ENCODE measurements around the gene PAQR7.

PAQR7 gene

GRCh38 chr1:25874209-25874608 is 1.3 kb downstream of the PAQR7 start:
- H3K27ac ChIP-seq (ENCODE audit: low read length) = no peak overlapping the region
- H3K27me3 ChIP-seq (ENCODE audit: low read depth, low read length) = no peaks in the 10 kb centered on the region
- no peaks in the 10 kb centered on the region for H4K20me1 ChIP-seq (ENCODE audit: insufficient read depth, low read length)
- H3K9ac ChIP-seq (ENCODE audit: low read length) = peak overlapping the region; percentile 86
- no peak overlapping the region for H2AFZ ChIP-seq (ENCODE audit: low read depth, low read length)
- H3K9me3 ChIP-seq (ENCODE audit: insufficient read depth, low read length) = no peaks in the 10 kb centered on the region
- peak overlapping the region; percentile 91 for H3K4me3 ChIP-seq (ENCODE audit: low read length)
- peaks cover 16% of the 10 kb centered on the region for H3K4me1 ChIP-seq (ENCODE audit: low read length)
- peaks cover 23% of the 10 kb centered on the region for H3K79me2 ChIP-seq (ENCODE audit: low read length)
- H3K36me3 ChIP-seq (replicated peaks; ENCODE audit: low read depth, low read length) = no peaks in the 10 kb centered on the region
- peak overlapping the region; percentile 87 for H3K4me2 ChIP-seq (ENCODE audit: low read length)
- no peak for TF ChIP-seq EZH2phosphoT487 (IDR thresholded peaks at IDR 0.05; ENCODE audit: low read depth)
- TF ChIP-seq, protein P1, sequence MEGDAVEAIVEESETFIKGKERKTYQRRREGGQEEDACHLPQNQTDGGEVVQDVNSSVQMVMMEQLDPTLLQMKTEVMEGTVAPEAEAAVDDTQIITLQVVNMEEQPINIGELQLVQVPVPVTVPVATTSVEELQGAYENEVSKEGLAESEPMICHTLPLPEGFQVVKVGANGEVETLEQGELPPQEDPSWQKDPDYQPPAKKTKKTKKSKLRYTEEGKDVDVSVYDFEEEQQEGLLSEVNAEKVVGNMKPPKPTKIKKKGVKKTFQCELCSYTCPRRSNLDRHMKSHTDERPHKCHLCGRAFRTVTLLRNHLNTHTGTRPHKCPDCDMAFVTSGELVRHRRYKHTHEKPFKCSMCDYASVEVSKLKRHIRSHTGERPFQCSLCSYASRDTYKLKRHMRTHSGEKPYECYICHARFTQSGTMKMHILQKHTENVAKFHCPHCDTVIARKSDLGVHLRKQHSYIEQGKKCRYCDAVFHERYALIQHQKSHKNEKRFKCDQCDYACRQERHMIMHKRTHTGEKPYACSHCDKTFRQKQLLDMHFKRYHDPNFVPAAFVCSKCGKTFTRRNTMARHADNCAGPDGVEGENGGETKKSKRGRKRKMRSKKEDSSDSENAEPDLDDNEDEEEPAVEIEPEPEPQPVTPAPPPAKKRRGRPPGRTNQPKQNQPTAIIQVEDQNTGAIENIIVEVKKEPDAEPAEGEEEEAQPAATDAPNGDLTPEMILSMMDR (IDR thresholded peaks at IDR 0.05; ENCODE audit: low read depth, low read length) = no peak

- H3K4me1 ChIP-seq (ENCODE audit: low read length) = peaks cover 16% of the 10 kb centered on the region
- no peak overlapping the region for H3K4me2 ChIP-seq (ENCODE audit: low read length)
- no peaks in the 10 kb centered on the region for H3K36me3 ChIP-seq (replicated peaks; ENCODE audit: low read depth, low read length)
- TF ChIP-seq, protein P1 (IDR thresholded peaks at IDR 0.05; ENCODE audit: low read depth, low read length) = no peak
- TF ChIP-seq EZH2phosphoT487 (IDR thresholded peaks at IDR 0.05; ENCODE audit: low read depth) = no peak
- H3K4me3 ChIP-seq (ENCODE audit: low read length) = no peak overlapping the region
- H3K27ac ChIP-seq (ENCODE audit: low read length) = no peak overlapping the region
- H3K79me2 ChIP-seq (ENCODE audit: low read length) = peaks cover 23% of the 10 kb centered on the region
- H4K20me1 ChIP-seq (ENCODE audit: insufficient read depth, low read length) = no peaks in the 10 kb centered on the region
- no peak overlapping the region for H2AFZ ChIP-seq (ENCODE audit: low read depth, low read length)
- H3K9ac ChIP-seq (ENCODE audit: low read length) = no peak overlapping the region
- no peaks in the 10 kb centered on the region for H3K9me3 ChIP-seq (ENCODE audit: insufficient read depth, low read length)
- no peaks in the 10 kb centered on the region for H3K27me3 ChIP-seq (ENCODE audit: low read depth, low read length)
These were observed 2.4 kb downstream of the PAQR7 start for GRCh38 chr1:25873120-25873519.

DNA sequence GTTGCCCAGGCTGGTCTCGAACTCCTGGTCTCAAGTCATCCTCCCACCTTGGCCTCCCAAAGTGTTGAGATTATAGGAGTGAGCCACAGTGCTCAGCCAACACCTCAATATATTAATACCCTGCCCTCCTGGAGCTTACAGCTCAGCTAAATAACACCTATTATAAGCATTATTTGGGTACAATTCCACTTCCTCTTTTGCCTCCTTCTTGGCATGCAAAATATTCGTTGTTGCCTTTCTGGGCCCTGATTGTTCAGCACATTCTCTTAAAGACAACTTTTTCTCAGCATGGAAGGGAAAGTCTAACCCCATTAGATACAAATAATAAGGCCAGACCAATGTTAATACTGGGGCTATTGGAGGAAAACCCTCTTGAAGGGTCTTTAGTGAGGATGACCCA is 2.8 kb downstream of the PAQR7 start:
- TF ChIP-seq, protein P1 (IDR thresholded peaks at IDR 0.05; ENCODE audit: low read depth, low read length) = no peak
- no peak for TF ChIP-seq EZH2phosphoT487 (IDR thresholded peaks at IDR 0.05; ENCODE audit: low read depth)
- Histone ChIP-seq H3K4me1 (ENCODE audit: low read length) (peaks cover 16% of the 10 kb centered on the region), H4K20me1 (ENCODE audit: insufficient read depth, low read length) (no peaks in the 10 kb centered on the region), H3K4me2 (ENCODE audit: low read length) (no peak overlapping the region), H3K27me3 (ENCODE audit: low read depth, low read length) (no peaks in the 10 kb centered on the region), H3K79me2 (ENCODE audit: low read length) (peaks cover 23% of the 10 kb centered on the region), H3K27ac (ENCODE audit: low read length) (no peak overlapping the region), H3K4me3 (ENCODE audit: low read length) (no peak overlapping the region), H3K36me3 (replicated peaks; ENCODE audit: low read depth, low read length) (no peaks in the 10 kb centered on the region), H3K9ac (ENCODE audit: low read length) (no peak overlapping the region), H3K9me3 (ENCODE audit: insufficient read depth, low read length) (no peaks in the 10 kb centered on the region), H2AFZ (ENCODE audit: low read depth, low read length) (no peak overlapping the region)

GRCh38 chr1:25871704-25872494 is 3.6 kb downstream of the PAQR7 start:
- H3K4me1 ChIP-seq (ENCODE audit: low read length) = peaks cover 16% of the 10 kb centered on the region
- no peaks in the 10 kb centered on the region for H3K27me3 ChIP-seq (ENCODE audit: low read depth, low read length)
- no peak overlapping the region for H3K4me3 ChIP-seq (ENCODE audit: low read length)
- TF ChIP-seq, protein P1 (IDR thresholded peaks at IDR 0.05; ENCODE audit: low read depth, low read length) = no peak
- TF ChIP-seq EZH2phosphoT487 (IDR thresholded peaks at IDR 0.05; ENCODE audit: low read depth) = no peak
- no peaks in the 10 kb centered on the region for H4K20me1 ChIP-seq (ENCODE audit: insufficient read depth, low read length)
- H3K9me3 ChIP-seq (ENCODE audit: insufficient read depth, low read length) = no peaks in the 10 kb centered on the region
- no peak overlapping the region for H2AFZ ChIP-seq (ENCODE audit: low read depth, low read length)
- H3K36me3 ChIP-seq (replicated peaks; ENCODE audit: low read depth, low read length) = no peaks in the 10 kb centered on the region
- H3K9ac ChIP-seq (ENCODE audit: low read length) = no peak overlapping the region
- H3K27ac ChIP-seq (ENCODE audit: low read length) = no peak overlapping the region
- no peak overlapping the region for H3K4me2 ChIP-seq (ENCODE audit: low read length)
- H3K79me2 ChIP-seq (ENCODE audit: low read length) = peaks cover 23% of the 10 kb centered on the region
